Testis (tissue), 3 donors: ENCODE data around the gene MAPKAPK2. TPM values are rescaled to one million over a fixed set of nuclear protein-coding genes. Genes with fewer than 3 reads are reported as not detected.

Source experiments
- DNase-seq: peaks from one replicate; pipeline ENCODE4 v3.0.0-alpha.2; 2019
- H3K27ac ChIP-seq, 2 donors: fragments of 200-600 bp; sonication (generic); one replicate each; pipeline ENCODE4 v1.5.1; 2019
- H3K27me3 ChIP-seq: fragments of 200-600 bp; sonication (generic); one replicate; pipeline ENCODE4 v1.5.1; 2019
- H3K36me3 ChIP-seq: fragments of 200-600 bp; sonication (generic); one replicate; pipeline ENCODE4 v1.5.1; 2017; ENCODE audit warnings: low read depth; ENCODE audit errors: missing control alignments
- H3K4me1 ChIP-seq: fragments of 200-600 bp; sonication (generic); one replicate; pipeline ENCODE4 v1.5.1; 2019
- H3K4me3 ChIP-seq, 2 donors: fragments of 200-600 bp; sonication (generic); one replicate each; pipeline ENCODE4 v1.5.1; 2017 to 2019
- H3K9me3 ChIP-seq: fragments of 200-600 bp; sonication (generic); one replicate; pipeline ENCODE4 v1.5.1; 2017
- CTCF ChIP-seq, 3 experiments: fragments of 450-650 bp in 2 of 3; fragments of 200-600 bp in 1 of 3; sonication (generic) in 1 of 3; IDR thresholded peaks; one replicate each; pipeline ENCODE4 v1.5.1; 2016 to 2019; ENCODE audit warnings: antibody characterized with exemption in 3 of 3, mild to moderate bottlenecking in 2 of 3, moderate library complexity in 1 of 3
- POLR2A ChIP-seq: fragments of 450-650 bp; IDR thresholded peaks from one replicate; pipeline ENCODE4 v1.6.1; 2017; ENCODE audit warnings: antibody characterized with exemption, mild to moderate bottlenecking, moderate library complexity
- WGBS, 2 donors: methylation state at CpG; one replicate each; pipeline ENCODE4 v1.1.5; 2018; 5-methylcytosine and 5-hydroxymethylcytosine counted together
- intact Hi-C: fragments of 100-400 bp; cut with DNase I; formaldehyde crosslinking; loops from one replicate; pipeline ENCODE4 v1.15.1; 2023; ENCODE audit warnings: low total_unique reads
- polyA plus RNA-seq: library from polyadenylated mRNA; stranded (reverse); fragments of 350-450 nt; fragmentation: Illumina TruSeq; extraction: RNeasy Lipid Tissue Mini Kit (QIAGEN cat#74804); gene quantifications from one replicate; pipeline ENCODE4 v1.2.3, GENCODE V29; 2014; ENCODE audit warnings: low read depth, low replicate concordance; ENCODE audit not compliant: insufficient read depth
- total RNA-seq, 2 donors: library from RNA; depleted of rRNA; stranded (reverse); fragments of >200 nt; gene quantifications; one replicate each; pipeline ENCODE4 v1.2.3, GENCODE V29; 2016

MAPKAPK2 gene
- total and polyA plus RNA-seq, 3 donors from 2014 or later: 66.3 to 76.5 (median 69.1) TPM

DNA sequence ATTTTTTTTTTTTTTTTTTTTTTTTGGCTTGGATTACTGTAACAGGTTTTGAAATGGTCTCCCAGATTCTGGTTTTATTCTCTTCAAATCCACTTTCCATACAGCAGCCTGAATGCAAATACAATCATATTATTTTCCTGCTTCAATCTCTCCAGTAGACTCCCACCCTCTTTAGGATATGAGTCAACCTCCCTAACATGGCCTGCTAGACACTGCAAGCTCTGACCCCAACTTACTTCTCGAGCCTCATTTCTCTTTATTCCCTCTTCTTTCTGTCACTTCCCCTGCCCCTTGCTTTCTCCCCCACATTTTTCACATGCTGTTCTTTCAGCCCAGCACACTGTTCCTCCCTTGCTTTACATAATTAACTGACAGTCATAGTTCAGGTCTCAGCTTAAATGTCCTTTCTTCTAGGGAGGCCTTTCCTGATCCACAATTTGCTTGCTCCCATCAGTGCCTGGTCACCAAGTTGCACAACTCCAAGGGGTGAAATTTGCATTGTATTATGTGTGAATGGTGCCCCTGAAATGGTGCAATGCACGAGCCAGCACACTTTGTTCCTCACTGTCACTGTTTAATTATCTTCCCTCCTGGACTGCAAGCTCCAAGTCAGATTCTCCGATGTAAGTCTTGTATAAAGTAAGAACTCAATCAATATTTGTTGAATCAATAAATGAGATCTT is 63.8 kb downstream of the MAPKAPK2 start:
- no peak for TF ChIP-seq CTCF (IDR thresholded peaks at IDR 0.05)
- intact Hi-C loops: no loop called here
- no peak for DNase-seq
- Histone ChIP-seq H3K9me3 (no peaks in the 10 kb centered on the region), H3K4me1 (no peaks in the 10 kb centered on the region), H3K27ac (no peak overlapping the region), H3K4me3 (no peak overlapping the region), H3K36me3 (no peaks in the 10 kb centered on the region), H3K27me3 (no peaks in the 10 kb centered on the region)
- WGBS, 2 donors: 85 to 86% methylated on average over 3 of the region's 3 CpGs

- intact Hi-C loops: no loop called here
- Histone ChIP-seq H3K9me3 (no peaks in the 10 kb centered on the region), H3K4me1 (no peaks in the 10 kb centered on the region), H3K4me3 (no peak overlapping the region), H3K36me3 (no peaks in the 10 kb centered on the region), H3K27me3 (no peaks in the 10 kb centered on the region), H3K27ac (no peak overlapping the region)
- DNase-seq: no peak
- TF ChIP-seq POLR2A (no peak), CTCF (IDR thresholded peaks at IDR 0.05) (no peak)
- WGBS, 2 donors: 88 to 90% methylated on average over 5 of the region's 5 CpGs
Observed at GRCh38 chr1:206751891-206752290, 67.2 kb downstream of the MAPKAPK2 start.

- TF ChIP-seq POLR2A: no peak
- TF ChIP-seq CTCF (IDR thresholded peaks at IDR 0.05): no peak
- WGBS, 2 donors: 89 to 100% methylated on average over 2 of the region's 2 CpGs
- no peaks in the 10 kb centered on the region for H3K4me1 ChIP-seq
- DNase-seq: no peak
- no peak overlapping the region for H3K4me3 ChIP-seq
- H3K9me3 ChIP-seq: no peaks in the 10 kb centered on the region
- no peak overlapping the region for H3K27ac ChIP-seq
- no peaks in the 10 kb centered on the region for H3K36me3 ChIP-seq
- intact Hi-C loops: no loop called here
- H3K27me3 ChIP-seq: no peaks in the 10 kb centered on the region
Observed at GRCh38 chr1:206752481-206752880, 67.8 kb downstream of the MAPKAPK2 start.

DNA sequence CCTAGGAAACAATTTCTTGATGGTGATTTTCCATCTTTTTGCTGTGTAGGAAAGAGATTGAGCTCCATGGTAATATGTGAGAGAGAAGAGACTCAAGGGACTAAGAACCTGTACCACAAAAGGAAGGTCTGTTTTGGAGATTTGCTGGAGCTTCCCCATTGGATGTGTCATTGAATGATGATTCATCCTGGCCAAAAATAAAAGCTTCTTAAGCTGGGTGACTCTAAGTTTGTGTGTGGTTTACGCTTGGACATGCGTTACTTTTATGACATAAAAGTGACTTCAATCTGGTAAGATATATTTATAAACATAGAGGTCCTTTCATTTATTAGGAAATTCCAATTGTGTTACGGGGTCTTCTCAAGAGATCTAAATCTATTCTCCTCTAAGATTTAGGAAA is 68.4 kb downstream of the MAPKAPK2 start:
- no peaks in the 10 kb centered on the region for H3K36me3 ChIP-seq
- H3K27ac ChIP-seq: no peak overlapping the region
- no peaks in the 10 kb centered on the region for H3K9me3 ChIP-seq
- TF ChIP-seq CTCF (IDR thresholded peaks at IDR 0.05): no peak
- TF ChIP-seq POLR2A: no peak
- no peaks in the 10 kb centered on the region for H3K4me1 ChIP-seq
- no peak overlapping the region for H3K4me3 ChIP-seq
- WGBS, 2 donors: 90 to 94% methylated on average over 3 of the region's 3 CpGs
- intact Hi-C loops: no loop called here
- no peaks in the 10 kb centered on the region for H3K27me3 ChIP-seq
- no peak for DNase-seq

GRCh38 chr1:206754011-206754410 is 69.3 kb downstream of the MAPKAPK2 start:
- no peak overlapping the region for H3K27ac ChIP-seq
- H3K4me1 ChIP-seq: no peaks in the 10 kb centered on the region
- no peaks in the 10 kb centered on the region for H3K27me3 ChIP-seq
- no peaks in the 10 kb centered on the region for H3K36me3 ChIP-seq
- no peak overlapping the region for H3K4me3 ChIP-seq
- TF ChIP-seq POLR2A (no peak), CTCF (IDR thresholded peaks at IDR 0.05) (no peak)
- intact Hi-C loops: no loop called here
- H3K9me3 ChIP-seq: no peaks in the 10 kb centered on the region
- no peak for DNase-seq
- WGBS, 2 donors: 56 to 67% methylated on average over 1 of the region's 1 CpG
